SHP77 treated with DMSO at 0.1 percent for 48 hours (cell line): Measurements from ENCODE around the gene DHRS4L2.
"Not testable (repeated sequence)": the region's sequence is repeated elsewhere in the genome, so short reads cannot be mapped to it uniquely, and the experiment has no call there.

Experiments used
- DNase-seq: peaks from one replicate; lab custom pipeline; 2025; lab: John Stamatoyannopoulos, UW

The DHRS4L2 gene

DNA sequence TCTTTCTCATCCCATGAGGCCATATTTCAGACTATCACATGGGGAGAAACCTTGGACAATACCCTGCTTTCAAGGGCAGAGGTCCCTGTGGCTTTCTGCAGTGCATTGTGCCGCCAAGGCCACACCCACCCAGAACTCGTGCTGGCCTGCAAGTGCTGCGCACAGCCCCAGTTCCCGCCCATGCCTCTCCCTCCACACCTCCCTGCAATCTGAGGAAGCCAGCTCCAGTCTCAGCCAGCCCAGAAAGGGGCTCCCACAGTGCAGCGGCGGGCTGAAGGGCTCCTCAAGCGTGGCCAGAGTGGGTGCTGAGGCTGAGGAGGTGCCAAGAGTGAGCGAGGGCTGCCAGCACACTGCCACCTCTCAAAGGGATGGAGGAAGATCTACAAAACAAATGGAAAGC, 15.6 kb upstream of the DHRS4L2 start:
- not testable (repeated sequence) for DNase-seq

GRCh38 chr14:23974041-23974440, 14.7 kb upstream of the DHRS4L2 start:
- DNase-seq, result not testable (repeated sequence)

- not testable (repeated sequence) for DNase-seq
These were observed 11.5 kb upstream of the DHRS4L2 start for GRCh38 chr14:23977208-23977607.

DNA sequence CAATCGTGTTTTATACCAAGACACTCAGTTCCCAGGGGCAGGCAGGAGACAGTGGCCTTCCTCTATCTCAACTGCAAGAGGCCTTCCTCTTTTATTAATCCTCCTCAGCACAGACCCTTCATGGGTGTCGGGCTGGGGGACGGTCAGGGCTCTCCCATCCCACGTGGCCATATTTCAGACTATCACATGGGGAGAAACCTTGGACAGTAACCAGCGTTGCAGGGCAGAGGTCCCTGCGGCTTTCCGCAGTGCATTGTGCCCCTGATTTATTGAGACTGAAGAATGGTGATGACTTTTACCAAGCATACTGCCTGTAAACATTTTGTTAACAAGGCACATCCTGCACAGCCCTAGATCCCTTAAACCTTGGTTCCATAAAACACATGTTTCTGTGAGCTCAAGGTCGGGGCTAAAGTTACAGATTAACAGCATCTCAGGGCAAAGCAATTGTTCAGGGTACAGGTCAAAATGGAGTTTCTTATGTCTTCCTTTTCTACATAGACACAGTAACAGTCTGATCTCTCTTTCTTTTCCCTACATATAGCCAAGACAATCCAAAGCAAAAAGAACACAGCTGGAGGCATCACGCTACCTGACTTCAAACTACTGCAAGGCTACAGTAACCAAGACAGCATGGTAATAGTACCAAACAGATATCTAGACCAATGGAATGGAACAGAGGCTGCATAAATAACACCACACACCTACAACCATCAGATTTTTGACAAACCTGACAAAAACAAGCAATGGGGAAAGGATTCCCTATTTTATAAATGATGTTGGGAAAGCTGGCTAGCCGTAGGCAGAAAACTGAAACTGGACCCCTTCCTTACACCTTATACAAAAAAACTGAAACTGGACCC, 6.5 kb upstream of the DHRS4L2 start:
- not testable (repeated sequence) for DNase-seq

DNA sequence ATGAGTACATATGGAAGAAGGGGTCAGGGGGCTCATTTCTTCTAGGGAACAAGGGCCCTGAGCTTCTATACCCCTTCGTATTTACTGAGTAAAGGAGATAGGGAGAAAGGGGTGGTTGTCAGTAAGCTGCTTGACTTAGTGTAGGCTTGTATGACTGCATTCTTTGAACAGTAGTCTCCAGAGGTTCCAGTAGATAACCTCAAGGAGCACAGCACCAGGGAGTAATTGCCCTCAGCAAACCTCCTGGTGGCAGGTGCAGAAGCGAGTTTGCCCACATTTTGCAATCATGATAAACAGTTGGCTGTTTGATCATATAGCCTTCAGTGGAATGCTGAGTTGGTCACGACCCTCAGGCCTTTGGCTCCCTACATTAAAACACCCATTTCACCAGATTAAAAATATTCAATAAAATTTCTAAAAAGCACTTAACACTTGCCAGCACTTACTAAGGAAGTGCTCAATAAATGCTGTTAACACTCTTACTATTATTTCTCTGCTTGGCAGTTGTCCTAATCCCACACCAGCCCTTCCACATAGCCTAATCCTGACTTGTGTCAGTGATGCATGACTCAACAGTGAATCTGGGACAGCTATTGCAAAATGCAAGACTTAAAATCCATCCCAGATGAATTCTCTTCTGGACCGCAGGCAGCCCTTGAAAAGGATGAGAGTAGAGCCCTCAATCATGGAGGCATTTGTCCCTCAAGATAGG, 3.7 kb upstream of the DHRS4L2 start:
- no peak for DNase-seq

- DNase-seq, result not testable (repeated sequence)
These were observed 514 bp upstream of the DHRS4L2 start for GRCh38 chr14:23988223-23988606.

DNA sequence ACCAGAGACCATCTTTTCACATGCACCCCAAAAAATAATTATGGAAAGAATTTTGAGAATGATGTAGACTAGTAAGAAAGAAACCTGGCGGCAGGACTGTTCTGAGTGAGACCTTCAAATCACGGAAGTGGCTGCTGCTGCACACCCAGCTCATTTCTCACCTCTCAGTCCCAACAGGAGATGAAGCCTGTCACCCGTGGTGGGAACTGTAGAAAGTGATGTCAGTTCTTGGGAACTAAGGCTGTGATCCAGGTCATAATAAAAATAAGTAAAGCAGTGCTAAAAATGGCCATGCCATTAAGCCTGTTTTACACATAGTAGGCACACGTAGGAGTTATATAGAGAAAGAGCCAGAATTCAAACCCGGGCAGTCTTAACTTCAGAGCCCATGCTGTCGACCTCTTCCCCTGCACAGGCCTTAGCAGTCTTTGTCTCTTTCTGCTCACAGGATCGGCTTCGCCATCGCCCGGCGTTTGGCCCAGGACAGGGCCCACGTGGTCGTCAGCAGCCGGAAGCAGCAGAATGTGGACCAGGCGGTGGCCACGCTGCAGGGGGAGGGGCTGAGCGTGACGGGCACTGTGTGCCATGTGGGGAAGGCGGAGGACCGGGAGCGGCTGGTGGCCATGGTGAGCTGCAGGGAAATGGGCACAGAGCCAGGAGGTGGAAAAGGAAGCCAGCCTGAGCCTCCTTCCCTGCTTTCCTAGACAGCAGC, 1.2 kb downstream of the DHRS4L2 start:
- DNase-seq, result peak; percentile 80

GRCh38 chr14:23990961-23991360, 2.2 kb downstream of the DHRS4L2 start:
- DNase-seq, result not testable (repeated sequence)

DNA sequence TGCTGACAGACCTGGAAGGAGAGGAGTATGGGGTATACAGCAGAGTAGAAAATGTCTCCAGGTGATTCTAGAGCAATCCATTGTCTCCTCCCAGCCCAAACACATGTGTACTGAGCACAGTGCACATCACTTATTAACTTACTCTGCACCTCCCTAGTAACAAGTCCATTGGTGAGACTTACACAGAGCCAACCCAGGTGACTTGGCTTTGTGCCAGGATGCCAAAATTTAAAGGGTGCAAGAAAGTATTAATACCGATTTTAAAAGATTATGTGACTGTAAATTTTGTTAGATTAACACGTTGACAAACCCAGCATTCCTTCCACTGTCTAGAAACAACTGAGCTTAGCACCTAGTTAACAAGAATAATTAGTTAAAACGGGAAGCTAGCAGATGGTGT, 4.3 kb downstream of the DHRS4L2 start:
- not testable (repeated sequence) for DNase-seq

DNA sequence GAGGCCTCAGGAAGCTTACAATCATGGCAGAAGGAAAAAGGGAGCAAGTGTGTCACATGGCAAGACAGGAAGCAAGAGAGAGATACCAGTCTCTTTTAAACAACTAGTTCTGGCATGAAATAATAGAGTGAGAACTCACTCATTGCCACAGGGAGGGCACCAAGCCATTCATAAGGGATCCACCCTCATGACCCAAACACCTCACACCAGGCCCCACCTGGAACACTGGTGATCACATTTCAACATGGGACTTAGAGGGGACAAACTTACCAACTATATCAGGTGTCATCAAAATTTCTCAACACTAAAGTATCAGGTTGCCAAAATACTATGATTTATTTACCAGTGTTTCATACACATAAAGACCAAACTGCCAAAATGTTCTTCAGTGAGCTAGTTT, 7.3 kb downstream of the DHRS4L2 start:
- DNase-seq, result not testable (repeated sequence)

- not testable (repeated sequence) for DNase-seq
These were observed 8.1 kb downstream of the DHRS4L2 start for GRCh38 chr14:23996825-23997224.

- not testable (repeated sequence) for DNase-seq
These were observed 10.9 kb downstream of the DHRS4L2 start for GRCh38 chr14:23999640-24000039.

DNA sequence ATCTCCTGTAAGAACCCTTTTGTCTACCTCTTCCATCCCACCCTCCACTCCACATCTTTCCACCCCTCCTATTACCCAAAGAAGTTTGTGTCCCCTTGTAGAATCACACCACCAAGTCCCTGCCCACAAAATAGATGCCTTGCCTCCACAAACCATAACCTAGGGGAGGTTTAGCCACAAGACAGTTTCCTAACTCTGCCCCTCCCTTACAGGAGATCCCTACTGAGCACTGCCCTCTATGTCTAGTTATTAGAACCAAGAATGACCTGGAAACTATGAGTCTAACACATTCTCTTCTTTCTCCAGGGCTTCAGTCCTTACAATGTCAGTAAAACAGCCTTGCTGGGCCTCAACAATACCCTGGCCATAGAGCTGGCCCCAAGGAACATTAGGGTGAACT, 12.3 kb downstream of the DHRS4L2 start:
- DNase-seq, result not testable (repeated sequence)

GRCh38 chr14:24001679-24002078, 12.9 kb downstream of the DHRS4L2 start:
- DNase-seq, result not testable (repeated sequence)

DNA sequence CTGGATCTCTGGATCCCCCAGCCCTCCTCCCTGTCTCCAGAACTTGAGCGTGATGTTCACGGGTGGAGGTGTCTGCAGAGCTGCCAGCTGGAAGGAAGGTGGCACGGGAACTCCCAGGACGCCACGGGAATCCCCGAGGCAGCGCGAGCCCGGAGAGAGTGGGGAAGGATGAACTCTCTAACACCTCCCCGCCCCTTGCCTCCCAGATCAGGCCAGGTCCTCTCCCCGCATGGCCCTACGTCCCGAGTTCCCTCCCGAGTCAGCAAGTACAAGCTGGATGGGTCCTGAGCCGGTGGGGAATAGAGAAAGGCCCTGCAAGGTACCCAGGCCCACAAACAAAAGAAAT, 17.7 kb downstream of the DHRS4L2 start:
- not testable (repeated sequence) for DNase-seq

- DNase-seq, result not testable (repeated sequence)
These were observed 18.3 kb downstream of the DHRS4L2 start for GRCh38 chr14:24006817-24007652.

DNA sequence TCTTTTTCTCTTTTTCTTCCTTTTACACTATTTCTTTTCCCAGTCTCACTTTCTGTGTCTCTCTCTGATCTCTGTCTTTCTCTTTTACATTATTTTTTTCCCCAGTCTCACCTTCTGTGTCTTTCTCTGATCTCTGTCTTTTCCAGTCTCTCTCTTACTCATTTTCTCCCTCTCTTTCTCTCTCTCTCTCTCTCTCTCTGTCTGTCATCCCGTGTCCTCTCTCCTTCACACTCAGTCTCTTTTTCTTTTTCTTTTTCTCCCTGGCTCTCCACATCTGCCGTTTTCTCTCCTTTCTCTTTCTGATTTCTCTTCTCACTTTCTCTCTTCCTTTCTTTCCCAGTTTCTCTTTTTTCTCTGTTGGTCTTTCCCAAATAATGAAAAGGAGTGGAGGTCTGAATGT, 22.3 kb downstream of the DHRS4L2 start:
- DNase-seq, result no peak

DNA sequence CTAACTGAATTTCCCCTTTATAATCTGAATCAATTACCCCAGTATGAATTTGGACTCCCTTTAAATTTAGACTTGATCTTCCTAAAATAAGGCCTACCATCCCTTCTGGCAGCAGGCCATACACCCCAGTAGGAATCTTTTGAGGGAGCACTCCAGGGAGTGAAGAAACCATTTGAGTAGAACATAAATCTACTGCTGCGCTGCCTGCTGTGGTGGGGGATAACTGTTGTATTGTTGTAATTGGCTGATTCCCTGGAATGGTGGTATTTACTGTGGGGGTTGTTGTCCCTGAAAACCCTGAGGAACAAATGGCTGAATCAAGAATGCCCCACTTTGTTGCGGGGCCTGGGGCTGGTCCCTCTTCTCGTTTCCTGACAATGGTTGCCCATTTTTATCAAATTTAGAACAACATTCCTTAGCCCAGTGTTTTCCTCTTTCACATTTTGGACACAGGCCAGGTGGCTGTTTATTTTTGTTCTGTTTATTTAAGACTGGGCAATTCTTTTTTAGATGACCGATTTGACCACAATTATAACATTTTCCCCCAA, 24.1 kb downstream of the DHRS4L2 start:
- not testable (repeated sequence) for DNase-seq

GRCh38 chr14:24013654-24014514, 25.2 kb downstream of the DHRS4L2 start:
- DNase-seq, result peak; percentile 71

DNA sequence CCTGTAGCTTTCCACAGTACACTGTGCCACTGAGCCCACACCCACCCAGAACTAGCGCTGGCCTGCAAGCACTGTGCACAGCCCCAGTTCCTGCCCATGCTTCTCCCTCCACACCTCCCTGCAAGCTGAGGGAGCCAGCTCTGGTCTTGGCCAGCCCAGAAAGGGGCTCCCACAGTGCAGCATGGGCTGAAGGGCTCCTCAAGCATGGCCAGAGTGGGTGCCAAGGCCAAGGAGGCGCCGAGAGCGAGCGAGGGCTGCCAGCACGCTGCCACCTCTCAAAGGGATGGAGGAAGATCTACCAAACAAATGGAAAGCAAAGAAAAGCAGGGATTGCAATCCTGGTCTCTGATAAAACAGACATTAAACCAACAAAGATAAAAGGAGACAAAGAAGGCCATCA, 27.0 kb downstream of the DHRS4L2 start:
- not testable (repeated sequence) for DNase-seq
